Neural cell (in vitro differentiated cells): ENCODE measurements around the gene SNAPIN. TPM values are rescaled to one million over a fixed set of nuclear protein-coding genes. Genes with fewer than 3 reads are reported as not detected.

Source experiments
- H2AFZ ChIP-seq: fragments of 200-600, 300-800 bp; sonication (generic), shearing (Covaris generic); 2 replicates; pipeline ENCODE4 v1.6.0; 2014; ENCODE audit warnings: low read depth, mild to moderate bottlenecking, antibody characterized with exemption, low read length, moderate library complexity
- H3F3A ChIP-seq: fragments of 200-600 bp; shearing (Covaris generic); 2 replicates; pipeline ENCODE4 v1.6.1; 2016; ENCODE audit warnings: mild to moderate bottlenecking, moderate library complexity, mixed read lengths, antibody characterized with exemption, low read length; ENCODE audit not compliant: insufficient read depth, poor library complexity, severe bottlenecking
- H3K27ac ChIP-seq: fragments of 200-600, 300-800 bp; sonication (generic), shearing (Covaris generic); 2 replicates; pipeline ENCODE4 v1.5.1; 2014; ENCODE audit warnings: mild to moderate bottlenecking, low read length, moderate library complexity
- H3K27me3 ChIP-seq: fragments of 300-800, 200-600 bp; sonication (generic), shearing (Covaris generic); 2 replicates; pipeline ENCODE4 v1.6.0; 2014; ENCODE audit warnings: mild to moderate bottlenecking, low read depth, low read length, moderate library complexity; ENCODE audit not compliant: insufficient read depth
- H3K36me3 ChIP-seq: fragments of 300-800, 200-600 bp; sonication (generic), shearing (Covaris generic); 2 replicates; pipeline ENCODE4 v1.5.1; 2014; ENCODE audit warnings: mild to moderate bottlenecking, antibody characterized with exemption, low read length, moderate library complexity; ENCODE audit not compliant: insufficient read depth
- H3K4me2 ChIP-seq: fragments of 300-800, 200-600 bp; sonication (generic), shearing (Covaris generic); 2 replicates; pipeline ENCODE4 v1.6.0; 2014; ENCODE audit warnings: mild to moderate bottlenecking, low read length
- H3K4me3 ChIP-seq: fragments of 300-800, 200-600 bp; sonication (generic), shearing (Covaris generic); 2 replicates; pipeline ENCODE4 v1.5.1; 2014; ENCODE audit warnings: mild to moderate bottlenecking, low read length, moderate library complexity
- H3K79me2 ChIP-seq: fragments of 200-600 bp; shearing (Covaris generic); replicated peaks from 2 replicates; pipeline ENCODE4 v1.6.0; 2014; ENCODE audit warnings: mild to moderate bottlenecking, low read length, moderate library complexity; ENCODE audit not compliant: insufficient read depth
- H3K9ac ChIP-seq: fragments of 300-800, 200-600 bp; sonication (generic), shearing (Covaris generic); 2 replicates; pipeline ENCODE4 v1.6.1; 2016; ENCODE audit warnings: mild to moderate bottlenecking, low read length, mixed read lengths
- H3K9me2 ChIP-seq: fragments of 200-600 bp; shearing (Covaris generic); 2 replicates; pipeline ENCODE4 v1.6.1; 2016; ENCODE audit warnings: mild to moderate bottlenecking, low read length, mixed read lengths; ENCODE audit not compliant: insufficient read depth
- H3K9me3 ChIP-seq: fragments of 200-600, 300-800 bp; sonication (generic), shearing (Covaris generic); 2 replicates; pipeline ENCODE4 v1.6.1; 2016; ENCODE audit warnings: mild to moderate bottlenecking, mixed run types, low read length, moderate library complexity, mixed read lengths
- H4K20me1 ChIP-seq: fragments of 200-600 bp; shearing (Covaris generic); 2 replicates; pipeline ENCODE4 v1.6.1; 2016; ENCODE audit warnings: mild to moderate bottlenecking, mixed run types; ENCODE audit not compliant: insufficient read depth
- EP300 ChIP-seq: fragments of 450-650 bp; conservative IDR thresholded peaks from 2 replicates; pipeline ENCODE4 v1.6.1; 2014; ENCODE audit warnings: antibody characterized with exemption, mild to moderate bottlenecking, moderate library complexity; ENCODE audit not compliant: poor library complexity, severe bottlenecking
- EZH2 ChIP-seq: fragments of 200-600, 300-800 bp; shearing (Covaris generic), sonication (generic); IDR thresholded peaks from 2 replicates; pipeline ENCODE4 v1.6.1; 2014; ENCODE audit warnings: antibody characterized with exemption, low read length, borderline replicate concordance, mild to moderate bottlenecking; ENCODE audit not compliant: insufficient read depth, poor library complexity, severe bottlenecking
- MXI1 ChIP-seq: fragments of 450-650 bp; conservative IDR thresholded peaks from 2 replicates; pipeline ENCODE4 v1.6.1; 2014; ENCODE audit warnings: antibody characterized with exemption, mild to moderate bottlenecking; ENCODE audit not compliant: poor library complexity, severe bottlenecking
- POLR2AphosphoS5 ChIP-seq: IDR thresholded peaks from 2 replicates; pipeline ENCODE4 v1.6.1; 2012
- RAD21 ChIP-seq: fragments of 450-650 bp; conservative IDR thresholded peaks from 2 replicates; pipeline ENCODE4 v1.6.1; 2014; ENCODE audit warnings: antibody characterized with exemption, mild to moderate bottlenecking, moderate library complexity
- SMC3 ChIP-seq: fragments of 450-650 bp; conservative IDR thresholded peaks from 2 replicates; pipeline ENCODE4 v1.6.1; 2014; ENCODE audit warnings: antibody characterized with exemption, mild to moderate bottlenecking, moderate library complexity; ENCODE audit not compliant: poor library complexity
- TAF1 ChIP-seq: IDR thresholded peaks from 2 replicates; pipeline ENCODE4 v1.6.1; 2012; ENCODE audit warnings: low read depth
- polyA plus RNA-seq: library from polyadenylated mRNA; depleted of rRNA; stranded (reverse); fragments of >200 nt; gene quantifications from 2 replicates; pipeline ENCODE4 v1.2.3, GENCODE V29; 2014
- TF ChIP-seq, protein P1 (sequence below): IDR thresholded peaks from 2 replicates; pipeline ENCODE4 v1.6.1; 2012; ENCODE audit warnings: borderline replicate concordance
- TF ChIP-seq, protein P2 (sequence below): fragments of 450-650 bp; IDR thresholded peaks from 2 replicates; pipeline ENCODE4 v1.5.1; 2014; ENCODE audit warnings: antibody characterized with exemption, mild to moderate bottlenecking, moderate library complexity; ENCODE audit not compliant: poor library complexity, severe bottlenecking

SNAPIN gene
- polyA plus RNA-seq, 1 donor from 2014 or later = 100.0 TPM

DNA sequence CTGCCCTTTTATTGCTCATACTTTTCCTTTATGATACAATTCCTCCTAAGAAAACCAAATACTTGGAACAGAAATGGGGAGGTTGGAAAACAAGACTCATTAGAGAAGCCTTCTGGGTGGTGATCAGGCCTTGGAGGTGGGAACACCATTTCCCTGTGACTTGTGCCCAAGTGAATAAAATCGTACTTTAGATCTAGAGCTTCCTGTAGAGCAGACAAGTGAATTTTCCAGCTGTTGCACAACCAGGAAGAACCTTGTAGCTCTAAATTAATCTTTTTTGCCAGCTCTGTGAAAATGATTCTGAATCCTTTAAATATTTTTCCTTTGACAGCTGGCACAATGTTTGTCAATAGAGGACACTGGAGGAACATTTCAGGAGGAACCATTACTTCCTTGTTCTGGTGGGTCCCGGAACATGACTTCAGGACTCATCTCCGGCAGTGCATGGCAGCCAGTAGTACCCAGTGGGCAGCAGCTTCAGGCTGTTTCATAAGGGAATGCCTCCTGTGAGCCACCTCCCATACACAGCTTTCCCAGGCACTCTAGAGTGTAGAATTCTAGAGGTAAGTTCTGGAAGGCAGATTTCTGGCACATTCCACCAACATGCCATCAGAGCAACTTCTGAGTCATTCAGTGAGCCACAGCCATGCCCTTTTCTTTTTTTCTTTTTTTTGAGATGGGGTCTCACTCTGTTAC lies 5.5 kb upstream of the SNAPIN start (continued):
- TF ChIP-seq, protein P1, sequence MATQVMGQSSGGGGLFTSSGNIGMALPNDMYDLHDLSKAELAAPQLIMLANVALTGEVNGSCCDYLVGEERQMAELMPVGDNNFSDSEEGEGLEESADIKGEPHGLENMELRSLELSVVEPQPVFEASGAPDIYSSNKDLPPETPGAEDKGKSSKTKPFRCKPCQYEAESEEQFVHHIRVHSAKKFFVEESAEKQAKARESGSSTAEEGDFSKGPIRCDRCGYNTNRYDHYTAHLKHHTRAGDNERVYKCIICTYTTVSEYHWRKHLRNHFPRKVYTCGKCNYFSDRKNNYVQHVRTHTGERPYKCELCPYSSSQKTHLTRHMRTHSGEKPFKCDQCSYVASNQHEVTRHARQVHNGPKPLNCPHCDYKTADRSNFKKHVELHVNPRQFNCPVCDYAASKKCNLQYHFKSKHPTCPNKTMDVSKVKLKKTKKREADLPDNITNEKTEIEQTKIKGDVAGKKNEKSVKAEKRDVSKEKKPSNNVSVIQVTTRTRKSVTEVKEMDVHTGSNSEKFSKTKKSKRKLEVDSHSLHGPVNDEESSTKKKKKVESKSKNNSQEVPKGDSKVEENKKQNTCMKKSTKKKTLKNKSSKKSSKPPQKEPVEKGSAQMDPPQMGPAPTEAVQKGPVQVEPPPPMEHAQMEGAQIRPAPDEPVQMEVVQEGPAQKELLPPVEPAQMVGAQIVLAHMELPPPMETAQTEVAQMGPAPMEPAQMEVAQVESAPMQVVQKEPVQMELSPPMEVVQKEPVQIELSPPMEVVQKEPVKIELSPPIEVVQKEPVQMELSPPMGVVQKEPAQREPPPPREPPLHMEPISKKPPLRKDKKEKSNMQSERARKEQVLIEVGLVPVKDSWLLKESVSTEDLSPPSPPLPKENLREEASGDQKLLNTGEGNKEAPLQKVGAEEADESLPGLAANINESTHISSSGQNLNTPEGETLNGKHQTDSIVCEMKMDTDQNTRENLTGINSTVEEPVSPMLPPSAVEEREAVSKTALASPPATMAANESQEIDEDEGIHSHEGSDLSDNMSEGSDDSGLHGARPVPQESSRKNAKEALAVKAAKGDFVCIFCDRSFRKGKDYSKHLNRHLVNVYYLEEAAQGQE = no peak

DNA sequence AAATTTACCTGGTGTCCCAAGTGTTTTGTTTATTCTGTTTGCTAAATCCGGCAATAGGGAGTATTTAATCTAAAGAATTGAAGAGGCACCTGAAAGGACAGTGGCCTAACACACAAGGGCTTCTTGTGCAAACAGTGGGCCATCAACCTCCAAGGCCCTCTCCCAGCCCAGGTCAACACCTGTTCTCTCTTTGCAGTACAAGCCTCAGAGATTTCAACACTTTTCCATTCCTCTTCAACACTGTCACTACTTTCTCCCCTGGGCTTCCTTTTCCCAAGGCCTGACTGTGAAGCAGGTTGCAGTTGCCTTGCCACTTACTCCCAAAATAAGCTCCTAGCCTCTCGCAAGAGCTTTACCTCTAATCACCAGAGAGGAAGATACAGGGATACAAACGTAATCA lies 3.2 kb upstream of the SNAPIN start:
- no peak overlapping the region for H3K4me3 ChIP-seq
- H3F3A ChIP-seq = no peaks in the 10 kb centered on the region
- H3K9me2 ChIP-seq = no peaks in the 10 kb centered on the region
- TF ChIP-seq EZH2 (no peak), EP300 (no peak), RAD21 (no peak), SMC3 (no peak), MXI1 (no peak), POLR2AphosphoS5 (no peak), TAF1 (no peak)
- TF ChIP-seq, protein P2, sequence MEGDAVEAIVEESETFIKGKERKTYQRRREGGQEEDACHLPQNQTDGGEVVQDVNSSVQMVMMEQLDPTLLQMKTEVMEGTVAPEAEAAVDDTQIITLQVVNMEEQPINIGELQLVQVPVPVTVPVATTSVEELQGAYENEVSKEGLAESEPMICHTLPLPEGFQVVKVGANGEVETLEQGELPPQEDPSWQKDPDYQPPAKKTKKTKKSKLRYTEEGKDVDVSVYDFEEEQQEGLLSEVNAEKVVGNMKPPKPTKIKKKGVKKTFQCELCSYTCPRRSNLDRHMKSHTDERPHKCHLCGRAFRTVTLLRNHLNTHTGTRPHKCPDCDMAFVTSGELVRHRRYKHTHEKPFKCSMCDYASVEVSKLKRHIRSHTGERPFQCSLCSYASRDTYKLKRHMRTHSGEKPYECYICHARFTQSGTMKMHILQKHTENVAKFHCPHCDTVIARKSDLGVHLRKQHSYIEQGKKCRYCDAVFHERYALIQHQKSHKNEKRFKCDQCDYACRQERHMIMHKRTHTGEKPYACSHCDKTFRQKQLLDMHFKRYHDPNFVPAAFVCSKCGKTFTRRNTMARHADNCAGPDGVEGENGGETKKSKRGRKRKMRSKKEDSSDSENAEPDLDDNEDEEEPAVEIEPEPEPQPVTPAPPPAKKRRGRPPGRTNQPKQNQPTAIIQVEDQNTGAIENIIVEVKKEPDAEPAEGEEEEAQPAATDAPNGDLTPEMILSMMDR = no peak
- TF ChIP-seq, protein P1 = no peak
- peaks cover 15% of the 10 kb centered on the region for H3K79me2 ChIP-seq
- no peak overlapping the region for H3K9ac ChIP-seq
- no peak overlapping the region for H3K4me2 ChIP-seq
- no peak overlapping the region for H3K27ac ChIP-seq
- H3K27me3 ChIP-seq = no peaks in the 10 kb centered on the region
- no peaks in the 10 kb centered on the region for H3K9me3 ChIP-seq
- no peak overlapping the region for H2AFZ ChIP-seq
- H3K36me3 ChIP-seq = no peaks in the 10 kb centered on the region
- H4K20me1 ChIP-seq = no peaks in the 10 kb centered on the region
